ENCODE data around the gene MXD4. TPM values are rescaled to one million over a fixed set of nuclear protein-coding genes. Genes with fewer than 3 reads are reported as not detected.

MXD4 gene
- polyA plus RNA-seq (ENCODE audit: insufficient read length) = 59.0 TPM

DNA sequence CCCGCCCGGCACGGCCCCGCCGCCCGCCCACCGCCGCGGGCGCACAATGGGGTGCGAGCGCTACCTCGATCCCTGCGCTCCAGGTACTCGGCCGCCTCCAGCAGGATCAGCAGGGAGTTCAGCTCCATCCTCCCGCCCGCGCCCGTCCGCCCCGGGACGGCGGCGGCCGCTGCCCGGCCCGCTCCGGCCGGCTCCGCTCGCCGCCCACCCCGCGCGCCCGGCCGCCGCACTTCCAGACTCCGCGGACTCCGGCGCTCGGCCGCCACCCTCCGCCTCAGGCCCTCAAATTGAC is at the start of gene MXD4:
Gene MXD4, minus strand, starts transcription at position 257 of the 292 bp plus-strand sequence. Its CDS starts 129 bp downstream, at position 128.
- no peak for DNase-seq (ENCODE audit: low read depth)

- no peak for DNase-seq (ENCODE audit: low read depth)
These were observed 45.0 kb upstream of the MXD4 start for GRCh38 chr4:2306773-2307410.

- DNase-seq (ENCODE audit: low read depth) = no peak
These were observed 44.0 kb upstream of the MXD4 start for GRCh38 chr4:2305766-2306501.

- DNase-seq (ENCODE audit: low read depth) = no peak
These were observed 43.1 kb upstream of the MXD4 start for GRCh38 chr4:2304877-2305561.

- DNase-seq (ENCODE audit: low read depth) = no peak
These were observed 42.5 kb upstream of the MXD4 start for GRCh38 chr4:2304321-2304876.

- no peak for DNase-seq (ENCODE audit: low read depth)
These were observed 41.9 kb upstream of the MXD4 start for GRCh38 chr4:2303686-2304320.

DNA sequence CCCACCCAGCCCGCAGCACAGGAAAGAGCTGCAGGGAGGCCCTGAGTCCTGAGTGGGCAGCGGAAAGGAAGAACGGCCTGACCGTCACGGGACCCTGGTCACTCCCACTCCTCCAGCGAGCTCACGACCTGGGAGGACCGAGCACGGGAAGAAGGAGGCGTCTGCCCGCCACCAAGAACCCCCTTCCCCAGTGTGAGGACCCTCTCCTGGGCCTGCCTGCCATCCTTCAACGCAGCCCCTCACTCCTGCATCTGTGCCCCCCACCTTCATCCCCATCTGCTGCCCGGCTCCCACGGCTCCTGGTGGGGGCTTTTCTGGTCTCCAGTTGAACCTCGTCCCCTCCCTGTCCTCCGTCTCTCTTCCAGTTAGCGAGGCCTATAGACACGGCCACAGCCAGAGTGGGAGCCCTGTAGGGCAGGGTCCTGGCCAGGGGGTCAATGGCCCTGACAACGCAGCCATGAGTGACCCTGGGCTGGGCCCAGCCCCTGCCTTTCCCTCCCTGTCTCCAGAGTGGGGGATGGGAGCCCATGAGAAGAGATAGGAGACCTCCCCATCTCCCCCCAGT is 41.3 kb upstream of the MXD4 start:
- no peak for DNase-seq (ENCODE audit: low read depth)

GRCh38 chr4:2302387-2303119 is 40.6 kb upstream of the MXD4 start:
- DNase-seq (ENCODE audit: low read depth) = no peak

GRCh38 chr4:2301806-2302205 is 39.9 kb upstream of the MXD4 start:
- DNase-seq (ENCODE audit: low read depth) = no peak

- no peak for DNase-seq (ENCODE audit: low read depth)
These were observed 39.3 kb upstream of the MXD4 start for GRCh38 chr4:2301225-2301642.

DNA sequence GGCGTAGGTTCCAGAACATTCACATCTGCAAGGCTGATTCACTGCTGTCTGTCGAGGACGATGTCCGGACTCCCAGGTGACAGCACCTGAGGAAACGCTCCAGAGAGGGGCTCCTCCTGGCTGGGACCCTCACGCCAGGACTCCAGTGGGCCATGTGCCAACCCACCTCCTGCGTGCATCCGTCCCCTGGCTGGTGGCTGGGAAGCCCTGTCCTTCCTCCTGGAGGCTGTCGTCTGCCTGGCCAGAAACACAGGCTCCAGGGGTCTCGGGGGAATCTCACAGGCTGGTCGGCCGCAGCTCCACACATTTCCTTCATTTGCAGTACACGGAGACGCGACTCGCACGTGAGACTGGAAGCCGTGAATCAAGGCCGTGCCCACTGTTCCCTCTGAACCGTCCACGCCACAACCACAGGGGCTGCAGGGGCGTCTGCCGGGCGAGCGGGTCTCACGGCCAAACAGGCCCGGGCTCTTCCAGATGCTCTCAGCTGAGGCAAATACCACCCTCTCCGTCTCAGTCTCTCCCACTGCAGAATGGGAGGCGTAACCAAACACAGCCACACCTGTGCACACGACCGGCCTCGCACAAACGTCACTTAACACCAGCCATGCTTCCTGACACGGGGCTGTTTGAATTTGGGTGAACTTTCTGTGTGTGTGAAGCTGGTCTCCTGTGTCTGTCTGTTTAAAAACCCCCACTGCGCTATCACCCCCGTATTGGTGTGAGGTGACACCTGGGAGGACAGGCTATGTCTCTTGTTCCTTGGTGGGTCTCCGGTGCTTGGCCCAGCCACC is 38.7 kb upstream of the MXD4 start:
- DNase-seq (ENCODE audit: low read depth) = no peak

DNA sequence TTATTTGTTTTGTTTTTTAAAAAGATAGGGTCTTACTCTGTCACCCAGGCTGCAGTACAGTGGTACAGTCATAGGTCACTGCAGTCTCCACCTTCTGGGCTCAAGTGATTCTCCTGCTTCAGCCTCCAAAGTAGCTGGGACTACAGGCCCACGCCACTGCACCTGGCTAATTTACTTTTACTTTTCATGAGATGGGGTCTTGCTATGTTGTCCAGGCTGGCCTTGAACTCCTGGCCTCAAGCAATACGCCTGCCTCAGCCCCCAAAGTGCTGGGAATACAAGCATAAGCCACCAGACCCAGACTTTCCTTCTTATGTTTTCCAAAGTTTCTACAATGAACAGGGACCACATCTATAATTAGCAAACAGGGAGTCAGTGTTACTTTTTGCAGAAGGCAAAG is 37.9 kb upstream of the MXD4 start:
- no peak for DNase-seq (ENCODE audit: low read depth)

DNA sequence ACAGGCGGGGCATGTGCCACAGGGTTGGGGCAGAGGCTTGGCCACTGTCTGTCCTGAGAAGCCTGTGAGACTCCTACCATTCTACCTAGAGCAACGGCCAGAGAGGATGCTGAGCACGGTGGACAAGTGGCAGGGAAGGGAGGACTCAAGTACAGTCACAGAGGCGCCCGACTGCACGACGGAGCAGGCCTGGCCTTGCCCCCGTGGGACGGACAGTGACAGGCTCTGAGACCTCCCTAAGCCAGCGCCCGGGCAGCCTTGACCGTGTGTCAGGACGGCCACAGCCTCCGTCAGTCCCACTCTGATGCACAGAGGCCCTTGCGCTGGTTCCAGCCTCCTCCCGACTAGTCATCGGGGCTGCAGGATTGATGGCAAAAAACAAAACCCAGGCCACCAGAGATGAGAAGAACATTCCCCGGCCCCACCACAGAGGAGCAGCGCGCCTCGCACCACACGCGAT is 36.7 kb upstream of the MXD4 start:
- no peak for DNase-seq (ENCODE audit: low read depth)

- DNase-seq (ENCODE audit: low read depth) = no peak
These were observed 36.0 kb upstream of the MXD4 start for GRCh38 chr4:2297606-2298531.

DNA sequence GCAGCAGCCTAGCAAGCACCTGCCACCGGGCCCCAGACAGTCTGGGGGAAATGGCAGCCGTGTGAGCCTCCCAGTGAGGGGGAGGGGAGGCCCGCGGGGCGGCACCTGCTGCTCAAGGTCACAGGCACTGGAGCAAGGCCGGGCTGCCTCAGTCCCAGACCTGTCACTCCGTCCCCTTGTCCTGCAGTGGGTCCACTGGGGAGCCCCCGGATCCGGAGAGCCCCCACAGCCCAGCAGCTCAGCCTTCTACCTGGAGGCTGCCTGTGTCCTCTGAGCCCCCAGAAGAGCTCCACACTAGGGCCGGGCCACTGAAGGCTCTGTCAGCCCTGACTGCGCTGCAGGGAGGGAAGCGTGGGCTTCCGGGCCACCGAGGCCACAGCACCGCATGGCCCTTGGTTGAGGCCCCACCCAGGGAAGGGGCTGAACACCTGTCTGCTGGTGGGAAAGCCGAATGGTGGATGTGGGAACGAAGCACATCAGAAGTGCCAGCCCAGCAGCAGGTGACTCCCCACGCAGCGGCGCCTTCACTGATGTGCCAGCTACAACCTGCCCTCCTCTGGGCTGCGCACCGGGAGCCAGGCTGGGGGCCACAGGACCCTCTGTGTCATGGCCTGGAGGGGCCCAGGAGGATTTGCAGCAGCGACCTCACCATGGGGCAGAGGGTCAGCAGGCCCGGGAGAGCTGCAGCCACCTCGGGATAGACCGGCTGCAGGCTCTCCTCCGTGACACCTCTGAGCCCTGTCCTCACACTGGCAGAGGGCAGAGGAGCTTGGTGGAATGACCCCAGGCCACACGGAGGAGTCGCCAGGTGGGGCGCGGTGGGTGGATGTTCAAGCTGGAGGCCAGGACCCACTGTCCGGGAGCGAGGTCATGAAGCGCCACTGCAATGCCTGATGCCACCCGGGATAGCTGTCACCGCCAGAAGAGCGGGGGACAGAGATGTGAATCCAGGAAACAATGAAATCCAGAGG is 35.0 kb upstream of the MXD4 start:
- no peak for DNase-seq (ENCODE audit: low read depth)

DNA sequence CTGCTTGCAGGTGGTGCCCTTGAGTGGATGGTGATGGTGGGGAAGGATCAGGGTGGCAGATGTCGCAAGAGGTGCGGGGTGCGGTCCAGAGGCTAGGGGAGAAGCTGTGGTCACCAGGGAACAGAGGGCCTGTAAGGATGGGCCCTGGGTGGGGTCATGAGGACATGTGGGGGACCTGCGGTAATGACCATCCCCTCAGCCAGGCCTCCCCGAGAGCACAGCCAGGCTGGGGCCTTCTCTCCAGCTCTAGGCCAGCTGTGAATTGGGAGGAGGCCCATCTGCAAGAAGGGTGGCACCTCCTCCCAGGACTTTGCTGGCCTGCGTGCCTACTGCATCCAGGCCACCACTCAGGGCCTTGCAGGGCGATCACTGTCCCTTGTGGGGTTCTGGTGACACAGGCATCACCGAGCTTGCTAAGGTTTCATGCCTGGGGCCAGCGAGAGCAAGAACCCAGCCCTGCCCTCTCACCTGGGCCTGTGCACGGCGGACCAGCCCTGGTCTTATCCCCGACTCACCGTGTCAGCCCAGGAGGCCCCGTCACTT is 34.1 kb upstream of the MXD4 start:
- no peak for DNase-seq (ENCODE audit: low read depth)

GRCh38 chr4:2295500-2295899 is 33.6 kb upstream of the MXD4 start:
- DNase-seq (ENCODE audit: low read depth) = no peak

DNA sequence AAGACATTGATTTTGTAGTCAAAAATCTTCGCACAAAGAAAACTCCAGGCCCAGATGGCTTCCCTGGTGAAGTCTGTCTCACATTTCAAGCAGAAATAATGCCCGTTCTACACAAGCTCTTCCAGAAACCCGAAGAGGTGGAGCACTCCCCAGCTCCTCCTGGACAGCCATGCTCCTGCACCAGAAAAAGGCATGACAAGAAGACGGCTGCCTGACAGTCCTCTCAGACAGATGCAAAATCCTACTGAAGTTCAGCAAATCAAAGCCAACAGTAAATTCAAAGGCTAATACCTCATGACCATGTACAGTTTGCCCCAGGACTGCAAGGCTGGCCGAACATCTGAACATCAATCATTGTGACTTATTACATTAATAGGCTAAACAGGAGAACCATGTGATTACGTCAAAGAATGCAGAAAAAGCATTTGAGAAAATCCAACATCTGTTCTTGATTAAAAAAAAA is 30.8 kb upstream of the MXD4 start:
- no peak for DNase-seq (ENCODE audit: low read depth)

Measured in forelimb muscle (tissue), 1 donor.